Neutrophil (primary cell): ENCODE measurements around the gene TSPAN15.

Source experiments
- H3K27ac ChIP-seq: fragments of 200-600 bp; sonication (generic); 2 replicates; pipeline ENCODE4 v1.5.1; 2016; ENCODE audit warnings: mild to moderate bottlenecking, moderate library complexity
- H3K27me3 ChIP-seq: fragments of 200-600 bp; sonication (generic); 2 replicates; pipeline ENCODE4 v1.6.0; 2016; ENCODE audit warnings: mild to moderate bottlenecking
- H3K36me3 ChIP-seq: fragments of 200-600 bp; sonication (generic); 2 replicates; pipeline ENCODE4 v1.5.1; 2017
- H3K4me1 ChIP-seq, 2 experiments: fragments of 200-600 bp in 1 of 2; sonication (generic) in 1 of 2; 1 replicate in 1 of 2; 2 replicates in 1 of 2; pipeline versions ENCODE4 v1.5.1 to v1.6.1; 2013 to 2016; ENCODE audit warnings: low read depth in 1 of 2, low read length in 1 of 2, mild to moderate bottlenecking in 1 of 2, moderate library complexity in 1 of 2; ENCODE audit not compliant: control insufficient read depth in 1 of 2, insufficient read depth in 1 of 2
- H3K4me3 ChIP-seq, 2 experiments: fragments of 200-600 bp in 1 of 2; sonication (generic) in 1 of 2; 1 replicate in 1 of 2; 2 replicates in 1 of 2; pipeline ENCODE4 v1.5.1; 2013 to 2016; ENCODE audit warnings: low read depth in 1 of 2, low read length in 1 of 2, mild to moderate bottlenecking in 1 of 2, moderate library complexity in 1 of 2
- H3K9me3 ChIP-seq: fragments of 200-600 bp; sonication (generic); 2 replicates; pipeline ENCODE4 v1.5.1; 2016
- CTCF ChIP-seq: fragments of 200-600 bp; sonication (generic); IDR thresholded peaks from 2 replicates; pipeline ENCODE4 v1.5.1; 2016; ENCODE audit warnings: antibody characterized with exemption

The TSPAN15 gene

DNA sequence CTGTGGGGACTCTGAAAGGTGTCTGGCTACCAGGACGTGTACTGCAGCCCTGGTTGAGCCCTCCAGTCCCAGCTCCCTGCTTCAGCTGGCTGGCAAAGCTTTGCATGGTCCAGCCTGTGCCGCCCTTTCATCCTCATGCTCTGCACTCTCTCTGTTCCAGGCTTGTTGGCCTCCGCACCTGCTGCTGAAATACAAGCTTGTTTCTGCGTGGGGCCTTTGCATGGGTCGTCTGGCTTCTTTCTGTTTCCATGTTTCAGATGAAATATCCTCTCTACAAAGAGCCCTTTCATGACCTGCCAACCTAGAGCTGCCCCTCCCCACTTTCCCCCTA lies 45.9 kb downstream of the TSPAN15 start:
- no peaks in the 10 kb centered on the region for H3K4me1 ChIP-seq

GRCh38 chr10:69497611-69498390 lies 46.5 kb downstream of the TSPAN15 start:
- Histone ChIP-seq H3K4me1 (no peaks in the 10 kb centered on the region), H3K9me3 (no peaks in the 10 kb centered on the region), H3K27me3 (no peaks in the 10 kb centered on the region), H3K4me3 (no peak overlapping the region), H3K36me3 (no peaks in the 10 kb centered on the region), H3K27ac (no peak overlapping the region)
- no peak for TF ChIP-seq CTCF

More for the DNA sequence above, 45.9 kb downstream of the TSPAN15 start:
- Histone ChIP-seq H3K4me3 (no peak overlapping the region), H3K36me3 (no peaks in the 10 kb centered on the region), H3K27me3 (no peaks in the 10 kb centered on the region), H3K27ac (no peak overlapping the region), H3K9me3 (no peaks in the 10 kb centered on the region)
- no peak for TF ChIP-seq CTCF

DNA sequence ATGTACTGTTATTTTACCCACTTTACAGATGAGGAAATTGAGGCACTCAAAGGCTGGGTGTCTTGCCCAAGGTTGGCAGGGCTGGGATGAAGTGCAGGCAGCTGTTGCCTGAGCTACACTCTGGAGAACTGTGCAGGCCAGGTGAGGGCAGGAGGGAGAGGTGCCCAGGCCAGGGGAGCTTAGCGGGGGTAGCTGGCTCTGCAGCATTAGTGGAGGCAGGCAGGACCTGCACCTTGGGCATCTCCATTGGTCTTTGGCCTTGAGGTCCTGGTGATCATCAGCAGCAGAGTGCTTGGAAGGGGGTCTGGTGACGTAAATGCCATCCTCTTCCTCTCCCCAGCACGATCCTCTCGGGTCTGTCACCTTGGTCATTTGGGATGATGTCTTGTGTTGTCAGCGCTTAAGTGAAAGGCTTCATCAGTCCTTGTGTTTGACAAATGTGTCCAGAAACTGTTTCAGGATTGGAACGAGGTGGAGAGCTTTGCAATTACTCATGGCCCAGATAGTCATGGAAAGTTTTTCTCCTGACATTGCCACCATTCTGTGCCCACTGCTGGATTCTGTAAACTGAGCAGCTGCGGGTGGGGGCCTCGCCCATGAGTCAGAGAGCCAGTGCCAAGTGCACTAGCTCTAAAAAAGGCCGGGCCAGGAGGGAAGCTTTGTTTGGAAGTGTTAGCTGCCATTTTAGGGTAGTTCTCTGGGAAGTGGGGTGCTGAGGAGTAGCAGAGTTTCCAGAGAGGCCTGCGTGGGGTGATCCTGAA lies 47.6 kb downstream of the TSPAN15 start:
- no peak overlapping the region for H3K4me3 ChIP-seq
- no peaks in the 10 kb centered on the region for H3K27me3 ChIP-seq
- TF ChIP-seq CTCF: no peak
- no peaks in the 10 kb centered on the region for H3K4me1 ChIP-seq
- H3K9me3 ChIP-seq: no peaks in the 10 kb centered on the region
- no peak overlapping the region for H3K27ac ChIP-seq
- no peaks in the 10 kb centered on the region for H3K36me3 ChIP-seq

GRCh38 chr10:69499726-69500689 lies 48.7 kb downstream of the TSPAN15 start:
- no peak overlapping the region for H3K27ac ChIP-seq
- H3K27me3 ChIP-seq: no peaks in the 10 kb centered on the region
- H3K4me1 ChIP-seq: no peaks in the 10 kb centered on the region
- no peaks in the 10 kb centered on the region for H3K9me3 ChIP-seq
- TF ChIP-seq CTCF: no peak
- H3K36me3 ChIP-seq: no peaks in the 10 kb centered on the region
- no peak overlapping the region for H3K4me3 ChIP-seq

GRCh38 chr10:69500864-69501468 lies 49.7 kb downstream of the TSPAN15 start:
- Histone ChIP-seq H3K36me3 (no peaks in the 10 kb centered on the region), H3K27me3 (no peaks in the 10 kb centered on the region), H3K4me1 (no peaks in the 10 kb centered on the region), H3K27ac (no peak overlapping the region), H3K4me3 (no peak overlapping the region), H3K9me3 (no peaks in the 10 kb centered on the region)
- TF ChIP-seq CTCF: no peak
